Spleen (tissue), 11 donors: ENCODE data around the gene C1orf226. TPM values are rescaled to one million over a fixed set of nuclear protein-coding genes. Genes with fewer than 3 reads are reported as not detected.

Experiments used
- DNase-seq: peaks from one replicate; pipeline ENCODE4 v3.0.0-alpha.2; 2020
- H3K27ac ChIP-seq, 8 donors: fragments of 200-600 bp; sonication (generic) in 7 of 8; 1 replicate in 4 of 8; 2 replicates in 4 of 8; pipeline versions ENCODE4 v1.5.0 to v1.8.0; 2016 to 2021; ENCODE audit warnings: inconsistent platforms in 4 of 8, mild to moderate bottlenecking in 4 of 8, moderate library complexity in 1 of 8
- H3K27me3 ChIP-seq, 7 donors: fragments of 200-600 bp; sonication (generic) in 6 of 7; replicated peaks in 1 of 7; 1 replicate in 4 of 7; 2 replicates in 3 of 7; pipeline versions ENCODE4 v1.5.0 to v1.8.0; 2016 to 2021; ENCODE audit warnings: inconsistent platforms in 3 of 7, mild to moderate bottlenecking in 1 of 7
- H3K36me3 ChIP-seq, 6 donors: fragments of 200-600 bp; sonication (generic) in 5 of 6; 1 replicate in 4 of 6; 2 replicates in 2 of 6; pipeline versions ENCODE4 v1.5.0 to v1.8.0; 2016 to 2021; ENCODE audit warnings: inconsistent platforms in 2 of 6
- H3K4me1 ChIP-seq, 6 donors: fragments of 200-600 bp; sonication (generic) in 5 of 6; 1 replicate in 3 of 6; 2 replicates in 3 of 6; pipeline versions ENCODE4 v1.5.0 to v1.8.0; 2016 to 2021; ENCODE audit warnings: inconsistent platforms in 3 of 6
- H3K4me3 ChIP-seq, 8 donors: fragments of 200-600 bp; sonication (generic) in 7 of 8; 1 replicate in 4 of 8; 2 replicates in 4 of 8; pipeline versions ENCODE4 v1.5.0 to v1.8.0; 2016 to 2021; ENCODE audit warnings: inconsistent platforms in 4 of 8, mild to moderate bottlenecking in 4 of 8, moderate library complexity in 2 of 8
- H3K9me3 ChIP-seq, 8 donors: fragments of 200-600 bp; sonication (generic) in 7 of 8; 1 replicate in 4 of 8; 2 replicates in 4 of 8; pipeline versions ENCODE4 v1.5.0 to v1.8.0; 2016 to 2021; ENCODE audit warnings: inconsistent platforms in 4 of 8
- POLR2A ChIP-seq, 3 donors: fragments of 450-650 bp; IDR thresholded peaks; one replicate each; pipeline ENCODE4 v1.5.1; 2017; ENCODE audit warnings: antibody characterized with exemption in 3 of 3, mild to moderate bottlenecking in 1 of 3
- POLR2AphosphoS5 ChIP-seq, 3 donors: sonication (generic); formaldehyde crosslinking; IDR thresholded peaks; one replicate each; pipeline ENCODE4 v1.5.1; 2017; ENCODE audit warnings: antibody characterized with exemption in 3 of 3
- WGBS, 5 donors: extraction: QIAGEN DNeasy Blood & Tissue Kit in 3 of 5; methylation state at CpG; one replicate each; pipeline versions ENCODE4 v1.1.5 to v1.1.7; 2013 to 2018; 5-methylcytosine and 5-hydroxymethylcytosine counted together
- intact Hi-C: fragments of 100-400 bp; cut with DNase I; formaldehyde crosslinking; loops from one replicate; pipeline ENCODE4 v1.15.0; 2023; ENCODE audit warnings: low total_unique reads
- polyA plus RNA-seq, 3 donors: library from polyadenylated mRNA; stranded (reverse); fragments of 200-250 nt; gene quantifications; one replicate each; pipeline ENCODE4 v1.2.1, GENCODE V29; 2013
- total RNA-seq, 7 donors: library from RNA; depleted of rRNA in 3 of 7; stranded (reverse); fragments of >200 nt in 3 of 7; fragmentation: NEBNext Ultra II Directional in 4 of 7; extraction: Animal tissue kit (Norgen Biotek cat#: 25700) in 4 of 7; gene quantifications; one replicate each; pipeline versions ENCODE4 v1.1.0 to v1.2.1, GENCODE V29; 2016 to 2021
- TF ChIP-seq, protein P1 (sequence below), 11 experiments: fragments of 200-600 bp in 7 of 11; fragments of 450-650 bp in 4 of 11; sonication (generic) in 4 of 11; IDR thresholded peaks in 8 of 11; conservative IDR thresholded peaks in 3 of 11; 1 replicate in 7 of 11; 2 replicates in 4 of 11; pipeline versions ENCODE4 v1.4.0 to v1.8.0; 2016 to 2021; ENCODE audit warnings: antibody characterized with exemption in 11 of 11, inconsistent platforms in 4 of 11, mild to moderate bottlenecking in 1 of 11
- donor health status: healthy with polysubstance abuse.
- donor health status: DM: no; HTN: no; CAD: no; lungs with moderate emphysema.
- donor health status: DM: no; HTN: no; CAD: no.
- donor health status: Bipolar disorder and iron deficiency.
- donor health status: healthy.
- donor health status: DM: no; HTN: no; CAD: no.
- donor health status: DM: yes; HTN: yes; CAD: no.

The C1orf226 gene
- total and polyA plus RNA-seq, 10 donors = 0.09 to 2.4 (median 1.0) TPM

- TF ChIP-seq POLR2A (IDR thresholded peaks at IDR 0.05) (no peak), POLR2AphosphoS5 (IDR thresholded peaks at IDR 0.05) (no peak)
- TF ChIP-seq, protein P1, sequence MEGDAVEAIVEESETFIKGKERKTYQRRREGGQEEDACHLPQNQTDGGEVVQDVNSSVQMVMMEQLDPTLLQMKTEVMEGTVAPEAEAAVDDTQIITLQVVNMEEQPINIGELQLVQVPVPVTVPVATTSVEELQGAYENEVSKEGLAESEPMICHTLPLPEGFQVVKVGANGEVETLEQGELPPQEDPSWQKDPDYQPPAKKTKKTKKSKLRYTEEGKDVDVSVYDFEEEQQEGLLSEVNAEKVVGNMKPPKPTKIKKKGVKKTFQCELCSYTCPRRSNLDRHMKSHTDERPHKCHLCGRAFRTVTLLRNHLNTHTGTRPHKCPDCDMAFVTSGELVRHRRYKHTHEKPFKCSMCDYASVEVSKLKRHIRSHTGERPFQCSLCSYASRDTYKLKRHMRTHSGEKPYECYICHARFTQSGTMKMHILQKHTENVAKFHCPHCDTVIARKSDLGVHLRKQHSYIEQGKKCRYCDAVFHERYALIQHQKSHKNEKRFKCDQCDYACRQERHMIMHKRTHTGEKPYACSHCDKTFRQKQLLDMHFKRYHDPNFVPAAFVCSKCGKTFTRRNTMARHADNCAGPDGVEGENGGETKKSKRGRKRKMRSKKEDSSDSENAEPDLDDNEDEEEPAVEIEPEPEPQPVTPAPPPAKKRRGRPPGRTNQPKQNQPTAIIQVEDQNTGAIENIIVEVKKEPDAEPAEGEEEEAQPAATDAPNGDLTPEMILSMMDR (IDR thresholded peaks at IDR 0.05 in 8 of 11, conservative IDR thresholded peaks at IDR 0.05 in 3 of 11) = no peak
- H3K27ac ChIP-seq = no peak overlapping the region
- 87 to 96% (median 88%) methylated on average over 6 of the region's 6 CpGs for WGBS, 5 donors
- intact Hi-C loops = no loop called here
- DNase-seq = no peak
- H3K27me3 ChIP-seq = peaks cover 0 to 8% (median 0%) of the 10 kb centered on the region in 7 donors
- H3K9me3 ChIP-seq = no peaks in the 10 kb centered on the region
- H3K4me3 ChIP-seq = no peak overlapping the region
- no peaks in the 10 kb centered on the region for H3K4me1 ChIP-seq
- H3K36me3 ChIP-seq = peaks cover 0 to 27% (median 0%) of the 10 kb centered on the region in 6 donors
These were observed 9.9 kb upstream of the C1orf226 start for GRCh38 chr1:162371611-162372010.

DNA sequence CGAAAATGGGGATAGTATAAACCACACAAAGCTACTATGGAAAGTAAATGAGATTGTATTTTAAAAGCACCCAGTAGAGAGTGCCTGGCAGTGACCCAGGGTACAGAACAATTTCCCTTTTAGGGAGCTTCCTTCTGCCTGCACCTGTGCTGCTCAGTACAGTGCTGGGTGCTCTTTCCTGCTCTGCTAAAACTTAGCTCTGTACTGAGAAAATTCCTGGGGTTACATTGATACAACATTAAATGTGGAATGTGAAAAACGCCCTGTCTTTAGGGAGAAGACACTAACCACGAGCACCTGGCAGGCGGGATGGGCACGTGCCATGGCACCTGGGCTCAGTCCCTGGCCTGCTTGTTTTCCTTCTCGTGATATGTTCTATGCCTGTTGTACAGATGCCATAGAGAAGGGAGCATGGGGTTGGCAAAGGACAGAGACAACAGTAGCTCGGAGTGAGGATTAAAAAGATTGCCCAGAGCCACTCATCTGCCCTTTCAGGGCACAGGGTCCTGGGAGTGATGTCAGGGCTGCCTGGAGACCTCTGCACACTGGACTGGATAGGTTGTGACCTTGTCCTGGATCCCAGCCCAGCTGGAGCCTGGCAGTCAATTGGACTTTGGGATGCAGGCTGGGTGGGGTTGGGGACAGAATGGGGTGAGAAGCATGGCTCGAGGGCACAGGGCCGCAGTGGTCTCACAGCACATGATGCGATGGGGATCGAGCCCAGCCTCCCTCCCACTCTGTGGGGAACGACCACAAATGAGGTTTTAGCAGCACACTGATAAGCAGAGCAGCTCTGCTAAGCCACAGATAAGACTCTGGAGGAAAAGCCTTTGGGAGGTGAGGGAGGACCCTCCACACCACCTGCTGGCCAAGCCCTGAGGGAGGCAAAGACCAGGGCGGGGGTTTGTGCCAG, 9.1 kb upstream of the C1orf226 start:
- DNase-seq = no peak

GRCh38 chr1:162373072-162373427, 8.5 kb upstream of the C1orf226 start:
- no peaks in the 10 kb centered on the region for H3K9me3 ChIP-seq
- H3K4me3 ChIP-seq = no peak overlapping the region
- WGBS, 5 donors = 72 to 88% (median 79%) methylated on average over 1 of the region's 1 CpG
- H3K36me3 ChIP-seq = peaks cover 0 to 13% (median 0%) of the 10 kb centered on the region in 6 donors
- no peak for DNase-seq
- H3K27ac ChIP-seq = no peak overlapping the region
- TF ChIP-seq POLR2AphosphoS5 (IDR thresholded peaks at IDR 0.05) (no peak), POLR2A (IDR thresholded peaks at IDR 0.05) (no peak)
- TF ChIP-seq, protein P1 (IDR thresholded peaks at IDR 0.05 in 8 of 11, conservative IDR thresholded peaks at IDR 0.05 in 3 of 11) = no peak
- H3K27me3 ChIP-seq = no peaks in the 10 kb centered on the region
- H3K4me1 ChIP-seq = no peaks in the 10 kb centered on the region
- intact Hi-C loops = no loop called here

More for the DNA sequence above, 9.1 kb upstream of the C1orf226 start:
- no peaks in the 10 kb centered on the region for H3K4me1 ChIP-seq
- H3K27me3 ChIP-seq = peaks cover 0 to under 1% (median 0%) of the 10 kb centered on the region in 7 donors
- TF ChIP-seq POLR2A (IDR thresholded peaks at IDR 0.05) (no peak), POLR2AphosphoS5 (IDR thresholded peaks at IDR 0.05) (no peak)
- TF ChIP-seq, protein P1 (IDR thresholded peaks at IDR 0.05 in 8 of 11, conservative IDR thresholded peaks at IDR 0.05 in 3 of 11) = no peak
- no peaks in the 10 kb centered on the region for H3K9me3 ChIP-seq
- intact Hi-C loops = no loop called here
- no peak overlapping the region for H3K27ac ChIP-seq
- 39 to 55% (median 41%) methylated on average over 13 of the region's 13 CpGs for WGBS, 5 donors
- H3K4me3 ChIP-seq = no peak overlapping the region
- H3K36me3 ChIP-seq = peaks cover 0 to 19% (median 0%) of the 10 kb centered on the region in 6 donors

GRCh38 chr1:162373541-162374260, 7.8 kb upstream of the C1orf226 start:
- Histone ChIP-seq H3K27ac (no peak overlapping the region), H3K27me3 (no peaks in the 10 kb centered on the region), H3K4me1 (no peaks in the 10 kb centered on the region), H3K4me3 (no peak overlapping the region), H3K9me3 (no peaks in the 10 kb centered on the region), H3K36me3 (peaks cover 0 to 11% (median 0%) of the 10 kb centered on the region in 6 donors)
- intact Hi-C loops = no loop called here
- TF ChIP-seq, protein P1 (IDR thresholded peaks at IDR 0.05 in 8 of 11, conservative IDR thresholded peaks at IDR 0.05 in 3 of 11) = no peak
- TF ChIP-seq POLR2AphosphoS5 (IDR thresholded peaks at IDR 0.05) (no peak), POLR2A (IDR thresholded peaks at IDR 0.05) (no peak)
- 88 to 96% (median 95%) methylated on average over 6 to 8 of the region's 8 CpGs for WGBS, 5 donors
- no peak for DNase-seq
